ENCODE data around the gene RRAGB.

Gene RRAGB

GRCh38 chrX:55783723-55784122 lies 66.2 kb downstream of the RRAGB start:
- no peaks in the 10 kb centered on the region for H3K9me3 ChIP-seq (ENCODE audit: control insufficient read depth, low read length)
- no peak for TF ChIP-seq CTCF (IDR thresholded peaks at IDR 0.05)
- H3K27ac ChIP-seq, result no peak overlapping the region
- H2AFZ ChIP-seq, result no peak overlapping the region
- H3K9ac ChIP-seq, result no peak overlapping the region
- H3K4me1 ChIP-seq, result no peaks in the 10 kb centered on the region
- no peaks in the 10 kb centered on the region for H3K27me3 ChIP-seq (ENCODE audit: control insufficient read depth, insufficient read depth, low read length)
- no peaks in the 10 kb centered on the region for H3K79me2 ChIP-seq
- no peaks in the 10 kb centered on the region for H3K36me3 ChIP-seq (ENCODE audit: control insufficient read depth, insufficient read depth, low read length)
- H3K4me3 ChIP-seq (ENCODE audit: low read depth, low read length), result no peak overlapping the region
- H3K4me2 ChIP-seq (ENCODE audit: low read length), result no peak overlapping the region

- Histone ChIP-seq H3K27ac (no peak overlapping the region), H3K4me3 (ENCODE audit: low read depth, low read length) (no peak overlapping the region), H3K27me3 (ENCODE audit: control insufficient read depth, insufficient read depth, low read length) (no peaks in the 10 kb centered on the region), H3K36me3 (ENCODE audit: control insufficient read depth, insufficient read depth, low read length) (no peaks in the 10 kb centered on the region), H2AFZ (no peak overlapping the region), H3K9me3 (ENCODE audit: control insufficient read depth, low read length) (no peaks in the 10 kb centered on the region), H3K4me1 (no peaks in the 10 kb centered on the region), H3K9ac (no peak overlapping the region), H3K4me2 (ENCODE audit: low read length) (no peak overlapping the region), H3K79me2 (no peaks in the 10 kb centered on the region)
- no peak for TF ChIP-seq CTCF (IDR thresholded peaks at IDR 0.05)
These were observed 69.5 kb downstream of the RRAGB start for GRCh38 chrX:55787063-55787462.

- Histone ChIP-seq H3K4me1 (no peaks in the 10 kb centered on the region), H3K27ac (no peak overlapping the region)
- no peak for TF ChIP-seq CTCF (IDR thresholded peaks at IDR 0.05)
These were observed 70.2 kb downstream of the RRAGB start for GRCh38 chrX:55787727-55788126.

GRCh38 chrX:55794405-55794804 lies 76.9 kb downstream of the RRAGB start:
- Histone ChIP-seq H3K4me2 (ENCODE audit: low read length) (no peak overlapping the region), H3K79me2 (no peaks in the 10 kb centered on the region), H3K4me1 (no peaks in the 10 kb centered on the region), H3K36me3 (ENCODE audit: control insufficient read depth, insufficient read depth, low read length) (no peaks in the 10 kb centered on the region), H3K27me3 (ENCODE audit: control insufficient read depth, insufficient read depth, low read length) (no peaks in the 10 kb centered on the region), H3K27ac (no peak overlapping the region), H2AFZ (no peak overlapping the region), H3K9me3 (ENCODE audit: control insufficient read depth, low read length) (no peaks in the 10 kb centered on the region), H3K4me3 (ENCODE audit: low read depth, low read length) (no peak overlapping the region), H3K9ac (no peak overlapping the region)
- no peak for TF ChIP-seq CTCF (IDR thresholded peaks at IDR 0.05)

More at GRCh38 chrX:55787727-55788126, 70.2 kb downstream of the RRAGB start:
- Histone ChIP-seq H3K4me2 (ENCODE audit: low read length) (no peak overlapping the region), H3K9ac (no peak overlapping the region), H3K36me3 (ENCODE audit: control insufficient read depth, insufficient read depth, low read length) (no peaks in the 10 kb centered on the region), H2AFZ (no peak overlapping the region), H3K4me3 (ENCODE audit: low read depth, low read length) (no peak overlapping the region), H3K9me3 (ENCODE audit: control insufficient read depth, low read length) (no peaks in the 10 kb centered on the region), H3K79me2 (no peaks in the 10 kb centered on the region), H3K27me3 (ENCODE audit: control insufficient read depth, insufficient read depth, low read length) (no peaks in the 10 kb centered on the region)

- Histone ChIP-seq H3K9ac (no peak overlapping the region), H3K27ac (no peak overlapping the region), H3K4me2 (ENCODE audit: low read length) (no peak overlapping the region), H3K4me1 (no peaks in the 10 kb centered on the region), H2AFZ (no peak overlapping the region), H3K36me3 (ENCODE audit: control insufficient read depth, insufficient read depth, low read length) (no peaks in the 10 kb centered on the region), H3K79me2 (no peaks in the 10 kb centered on the region), H3K9me3 (ENCODE audit: control insufficient read depth, low read length) (no peaks in the 10 kb centered on the region), H3K4me3 (ENCODE audit: low read depth, low read length) (no peak overlapping the region), H3K27me3 (ENCODE audit: control insufficient read depth, insufficient read depth, low read length) (no peaks in the 10 kb centered on the region)
- TF ChIP-seq CTCF (IDR thresholded peaks at IDR 0.05), result no peak
These were observed 78.9 kb downstream of the RRAGB start for GRCh38 chrX:55796496-55796895.
